Ectodermal cell (in vitro differentiated cells): ENCODE results near the gene ANKRD13A.
A peak's percentile ranks its signal among the peaks of the same experiment; 100 is the strongest.

Experiments used
- H3K27ac ChIP-seq: 2 replicates; pipeline ENCODE4 v1.7.0; 2013; ENCODE audit warnings: mild to moderate bottlenecking, low read depth, low read length; ENCODE audit not compliant: insufficient read depth, poor library complexity, severe bottlenecking
- H3K27me3 ChIP-seq: 2 replicates; pipeline ENCODE4 v1.7.0; 2013; ENCODE audit warnings: mild to moderate bottlenecking, low read length; ENCODE audit not compliant: insufficient read depth, control insufficient read depth, poor library complexity, severe bottlenecking
- H3K36me3 ChIP-seq: one replicate; pipeline ENCODE4 v1.7.0; 2013; ENCODE audit warnings: low read length; ENCODE audit not compliant: control insufficient read depth, insufficient read depth
- H3K4me1 ChIP-seq: one replicate; pipeline ENCODE4 v1.7.0; 2013; ENCODE audit warnings: low read length; ENCODE audit not compliant: control insufficient read depth, insufficient read depth
- H3K4me3 ChIP-seq: 2 replicates; pipeline ENCODE4 v1.7.0; 2013; ENCODE audit warnings: low read depth, low read length, control low read depth; ENCODE audit not compliant: insufficient read depth
- H3K9me3 ChIP-seq: 2 replicates; pipeline ENCODE4 v1.7.0; 2013; ENCODE audit warnings: mild to moderate bottlenecking, low read length, moderate library complexity; ENCODE audit not compliant: control insufficient read depth
- WGBS, 2 experiments: methylation state at CpG; one replicate each; pipeline ENCODE4 v1.1.7; 2013; ENCODE audit warnings: missing lambda C conversion rate in 2 of 2; 5-methylcytosine and 5-hydroxymethylcytosine counted together

The ANKRD13A gene

GRCh38 chr12:109995361-109995685 lies 3.9 kb upstream of the ANKRD13A start:
- H3K9me3 ChIP-seq = no peaks in the 10 kb centered on the region
- H3K27ac ChIP-seq = no peak overlapping the region
- no peaks in the 10 kb centered on the region for H3K36me3 ChIP-seq
- peaks cover 13% of the 10 kb centered on the region for H3K4me1 ChIP-seq
- WGBS, 2 experiments = 32 to 33% methylated on average over 6 of the region's 6 CpGs
- peaks cover 9% of the 10 kb centered on the region for H3K27me3 ChIP-seq
- peak overlapping the region; percentile 80 for H3K4me3 ChIP-seq

- WGBS, 2 experiments = 0 to 1% methylated on average over 65 of the region's 65 CpGs
- peaks cover 15% of the 10 kb centered on the region for H3K27me3 ChIP-seq
- no peak within 1 kb of the TSS for H3K27ac ChIP-seq
- peak within 1 kb of the TSS; percentile 80 for H3K4me3 ChIP-seq
- H3K9me3 ChIP-seq = no peaks in the 10 kb centered on the region
- H3K4me1 ChIP-seq = peaks cover 13% of the 10 kb centered on the region
- H3K36me3 ChIP-seq = no peaks in the 10 kb centered on the region
Observed at GRCh38 chr12:109995686-109996482, 3.3 kb upstream of the ANKRD13A start, which contains the start of gene GIT2. TSS of gene GIT2 (minus strand) at chr12:109996368. CDS start at chr12:109996224, 144 bp downstream.

DNA sequence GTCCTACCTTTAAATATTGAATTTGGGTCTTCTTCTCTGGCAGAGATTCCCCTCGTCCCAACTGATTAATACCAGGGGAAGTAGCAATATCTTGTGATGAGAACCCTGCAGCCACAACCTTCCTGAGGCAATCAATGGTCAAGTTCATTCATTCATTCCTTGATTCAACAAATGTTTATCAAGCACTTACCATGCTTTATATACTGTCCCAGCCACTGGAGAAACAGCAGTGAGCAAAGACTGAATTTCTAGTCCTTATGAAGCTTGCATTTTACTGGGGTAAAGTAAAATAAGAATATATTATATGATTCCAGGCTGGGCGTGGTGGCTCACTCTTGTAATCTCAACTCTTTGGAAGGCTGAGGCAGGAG lies 2.8 kb upstream of the ANKRD13A start:
- 49 to 50% methylated on average over 2 of the region's 2 CpGs for WGBS, 2 experiments
- H3K27me3 ChIP-seq = peaks cover 16% of the 10 kb centered on the region
- H3K4me1 ChIP-seq = peaks cover 13% of the 10 kb centered on the region
- H3K27ac ChIP-seq = no peak overlapping the region
- H3K9me3 ChIP-seq = no peaks in the 10 kb centered on the region
- H3K36me3 ChIP-seq = no peaks in the 10 kb centered on the region
- peak overlapping the region; percentile 80 for H3K4me3 ChIP-seq

DNA sequence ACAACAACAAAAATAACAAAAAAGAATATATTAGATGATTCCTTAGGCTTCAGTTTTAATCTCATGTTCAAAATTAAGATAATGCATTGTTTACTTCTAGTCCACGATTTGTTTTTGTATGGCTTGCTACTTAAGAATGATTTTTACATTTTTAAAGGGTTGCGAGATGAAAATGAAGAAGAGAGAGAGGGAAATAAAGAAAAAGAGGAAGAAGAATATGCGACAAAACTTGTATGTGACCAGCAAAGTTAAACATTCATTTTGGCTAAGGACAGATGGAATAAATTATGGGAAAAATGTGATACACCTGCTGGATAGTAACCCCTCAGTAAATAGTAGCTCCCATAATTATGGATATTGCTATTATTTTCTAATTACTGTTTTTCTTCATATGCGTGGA lies 1.8 kb upstream of the ANKRD13A start:
- WGBS, 2 experiments = 96 to 97% methylated on average over 4 of the region's 4 CpGs
- H3K27me3 ChIP-seq = peaks cover 16% of the 10 kb centered on the region
- H3K4me1 ChIP-seq = peaks cover 13% of the 10 kb centered on the region
- H3K4me3 ChIP-seq = no peak overlapping the region
- H3K9me3 ChIP-seq = no peaks in the 10 kb centered on the region
- H3K36me3 ChIP-seq = no peaks in the 10 kb centered on the region
- no peak overlapping the region for H3K27ac ChIP-seq

- H3K4me3 ChIP-seq = peak overlapping the region; percentile 78
- H3K36me3 ChIP-seq = no peaks in the 10 kb centered on the region
- H3K27ac ChIP-seq = no peak overlapping the region
- peaks cover 16% of the 10 kb centered on the region for H3K27me3 ChIP-seq
- peaks cover 13% of the 10 kb centered on the region for H3K4me1 ChIP-seq
- WGBS, 2 experiments = 84 to 85% methylated on average over 8 to 9 of the region's 9 CpGs
- H3K9me3 ChIP-seq = no peaks in the 10 kb centered on the region
Observed at GRCh38 chr12:109998241-109998903, 858 bp upstream of the ANKRD13A start.

GRCh38 chr12:109999649-109999971 lies 380 bp downstream of the ANKRD13A start:
- H3K27ac ChIP-seq = no peak overlapping the region
- peak overlapping the region; percentile 78 for H3K4me3 ChIP-seq
- peaks cover 16% of the 10 kb centered on the region for H3K27me3 ChIP-seq
- H3K9me3 ChIP-seq = no peaks in the 10 kb centered on the region
- peaks cover 10% of the 10 kb centered on the region for H3K4me1 ChIP-seq
- no peaks in the 10 kb centered on the region for H3K36me3 ChIP-seq
- 0 to 1% methylated on average over 27 of the region's 27 CpGs for WGBS, 2 experiments

DNA sequence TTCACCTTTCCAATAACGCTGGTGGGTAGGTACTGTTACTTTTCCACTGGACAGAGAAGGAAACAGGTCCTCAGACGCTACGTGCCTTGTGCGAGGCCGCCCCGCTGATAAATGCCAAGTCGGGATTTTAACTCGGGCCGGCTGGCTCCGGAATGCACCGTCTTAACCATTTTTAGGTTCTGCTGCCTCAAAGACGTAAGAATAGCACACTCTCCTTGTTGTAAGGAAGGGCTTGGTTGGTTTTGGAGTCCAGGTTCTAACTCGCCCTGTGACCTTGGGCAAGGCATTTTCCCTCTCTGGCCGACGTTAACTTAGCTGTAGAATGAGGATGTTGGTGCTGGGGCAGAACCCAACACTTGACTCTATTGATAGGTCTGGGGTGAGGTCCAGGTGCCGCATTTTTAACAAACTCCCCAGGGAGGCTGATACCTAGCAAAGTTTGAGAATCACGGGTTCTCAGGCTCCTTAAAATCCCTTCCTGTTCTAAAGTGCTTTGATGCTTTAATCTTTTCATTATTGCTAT lies 814 bp downstream of the ANKRD13A start:
- Histone ChIP-seq H3K4me3 (peak overlapping the region; percentile 78), H3K27ac (no peak overlapping the region), H3K36me3 (no peaks in the 10 kb centered on the region), H3K4me1 (peaks cover 6% of the 10 kb centered on the region), H3K27me3 (peaks cover 16% of the 10 kb centered on the region), H3K9me3 (no peaks in the 10 kb centered on the region)
- WGBS, 2 experiments = 4 to 8% methylated on average over 17 of the region's 17 CpGs

GRCh38 chr12:110001596-110001995 lies 2.4 kb downstream of the ANKRD13A start:
- peaks cover 16% of the 10 kb centered on the region for H3K27me3 ChIP-seq
- no peaks in the 10 kb centered on the region for H3K9me3 ChIP-seq

DNA sequence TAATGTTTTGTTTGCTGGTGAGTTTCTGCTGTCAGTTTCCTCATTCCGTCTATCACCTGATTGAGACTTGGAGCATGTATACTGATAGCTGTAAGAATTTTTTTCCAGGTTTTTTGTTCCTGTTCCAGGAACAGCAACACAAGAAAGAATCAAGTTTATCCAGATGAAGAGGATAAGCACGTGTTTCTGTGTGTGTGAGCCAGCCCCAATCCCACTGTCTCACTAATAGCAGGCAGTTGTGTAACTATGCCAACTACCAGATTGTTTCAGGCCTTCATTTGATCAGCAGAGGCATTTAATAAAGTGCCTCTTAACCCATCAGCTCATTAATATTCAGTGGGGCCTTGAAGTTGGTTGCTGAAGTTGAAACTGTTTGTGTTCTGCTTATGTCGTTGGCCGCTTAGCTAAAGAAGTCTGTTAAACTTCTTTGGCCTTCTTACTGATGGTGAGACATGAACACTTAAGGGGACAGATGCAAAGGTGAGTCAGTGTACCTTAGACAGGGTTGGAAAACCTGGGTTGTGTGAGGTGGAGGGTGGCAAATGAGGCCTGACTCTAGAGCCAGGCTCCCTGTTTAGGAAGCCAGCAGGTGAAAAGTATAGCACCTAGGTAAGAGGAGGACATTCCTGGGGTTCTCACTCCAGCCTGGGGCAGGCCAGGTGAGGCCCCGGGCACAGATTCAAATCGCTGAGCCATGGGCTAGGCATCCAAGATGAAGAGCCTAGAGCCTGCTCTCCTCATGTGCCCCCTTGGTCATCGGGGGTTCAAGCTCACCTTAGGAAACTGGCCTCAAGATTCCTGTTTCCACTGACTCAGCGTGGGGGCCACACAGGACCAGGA lies 3.7 kb downstream of the ANKRD13A start:
- WGBS, 2 experiments = 93 to 94% methylated on average over 8 of the region's 8 CpGs
- no peaks in the 10 kb centered on the region for H3K36me3 ChIP-seq
- H3K4me3 ChIP-seq = no peak overlapping the region
- H3K4me1 ChIP-seq = no peaks in the 10 kb centered on the region
- peaks cover 16% of the 10 kb centered on the region for H3K27me3 ChIP-seq
- no peaks in the 10 kb centered on the region for H3K9me3 ChIP-seq
- H3K27ac ChIP-seq = no peak overlapping the region

More at GRCh38 chr12:110001596-110001995, 2.4 kb downstream of the ANKRD13A start:
- WGBS, 2 experiments = 90 to 98% methylated on average over 4 of the region's 4 CpGs
- Histone ChIP-seq H3K36me3 (no peaks in the 10 kb centered on the region), H3K4me3 (no peak overlapping the region), H3K4me1 (no peaks in the 10 kb centered on the region), H3K27ac (no peak overlapping the region)

DNA sequence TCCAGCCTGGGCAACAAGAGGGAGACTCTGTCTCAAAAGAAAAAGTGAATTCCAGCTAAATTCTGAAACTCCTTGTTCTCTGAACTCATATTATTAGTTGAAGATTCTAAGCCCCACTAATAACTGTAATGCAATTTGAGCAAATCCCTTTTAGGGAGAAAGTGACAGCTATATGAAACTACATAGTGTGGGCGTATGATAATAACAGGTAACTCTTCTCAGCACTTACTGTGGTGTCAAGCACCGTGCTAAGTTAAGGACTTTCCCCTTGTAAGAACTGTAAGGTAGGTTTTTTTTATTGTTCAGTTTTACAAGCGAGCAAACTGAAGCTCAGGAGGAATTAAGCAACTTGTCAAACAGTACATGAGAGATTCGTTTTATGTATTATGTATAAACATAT lies 5.4 kb downstream of the ANKRD13A start:
- peaks cover 14% of the 10 kb centered on the region for H3K27me3 ChIP-seq
- no peaks in the 10 kb centered on the region for H3K9me3 ChIP-seq
- H3K4me3 ChIP-seq = no peak overlapping the region
- no peak overlapping the region for H3K27ac ChIP-seq
- no peaks in the 10 kb centered on the region for H3K36me3 ChIP-seq
- no peaks in the 10 kb centered on the region for H3K4me1 ChIP-seq
- 94 to 95% methylated on average over 3 of the region's 4 CpGs for WGBS, 2 experiments
